ENCODE results near the gene TMEM132A. TPM values are rescaled to one million over a fixed set of nuclear protein-coding genes. Genes with fewer than 3 reads are reported as not detected.

The TMEM132A gene
- total and polyA plus RNA-seq, 9 of the 15 experiments (the other 6 are each of a cell fraction or from before 2014, with no cell fraction given): 0.04 to 1.1 (median 0.18) TPM; not detected in 4

DNA sequence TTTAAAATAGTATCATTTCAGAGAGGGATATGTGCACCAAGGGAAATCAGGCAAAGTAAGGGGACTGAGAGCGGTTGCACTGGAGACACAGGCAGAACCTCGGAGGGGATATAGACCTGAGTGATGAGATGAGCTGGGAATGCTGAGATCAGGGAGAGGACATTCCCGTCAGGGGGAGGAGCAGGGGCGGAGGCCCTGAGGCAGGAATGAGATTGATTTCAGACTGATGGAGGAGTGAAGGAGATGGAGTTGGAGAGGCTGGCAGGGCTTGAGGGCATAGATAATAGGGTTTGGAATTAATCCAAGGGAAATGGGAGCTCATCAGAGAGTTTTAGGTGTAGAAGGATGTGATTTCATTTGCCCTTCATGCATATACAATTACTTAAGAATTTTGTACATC, 60.4 kb downstream of the TMEM132A start (continued):
- TF ChIP-seq ZNF589 (CRISPR knock-in tag; IDR thresholded peaks at IDR 0.05; ENCODE audit: low read depth) (no peak), ZNF253 (CRISPR knock-in tag; conservative IDR thresholded peaks at IDR 0.05) (no peak), LCOR (CRISPR knock-in tag; IDR thresholded peaks at IDR 0.05) (no peak), BHLHE40 (IDR thresholded peaks at IDR 0.05; ENCODE audit: low read length) (no peak), ZNF263 (CRISPR knock-in tag; IDR thresholded peaks at IDR 0.05; ENCODE audit: borderline replicate concordance) (no peak), JUN (IDR thresholded peaks at IDR 0.05; ENCODE audit: borderline replicate concordance, low read depth, low read length) (no peak), JUN (CRISPR knock-in tag; IDR thresholded peaks at IDR 0.05; ENCODE audit: borderline replicate concordance) (no peak), ZFPM2 (CRISPR knock-in tag; IDR thresholded peaks at IDR 0.05) (no peak), TBL1XR1 (IDR thresholded peaks at IDR 0.05; ENCODE audit: low read length in 2 of 2) (no peak), KDM4B (IDR thresholded peaks at IDR 0.05; ENCODE audit: borderline replicate concordance in 2 of 2, low read depth in 1 of 2) (no peak), CUX1 (CRISPR knock-in tag; IDR thresholded peaks at IDR 0.05) (no peak), ZNF695 (CRISPR knock-in tag; IDR thresholded peaks at IDR 0.05) (no peak)
- TF ChIP-seq, protein P1, sequence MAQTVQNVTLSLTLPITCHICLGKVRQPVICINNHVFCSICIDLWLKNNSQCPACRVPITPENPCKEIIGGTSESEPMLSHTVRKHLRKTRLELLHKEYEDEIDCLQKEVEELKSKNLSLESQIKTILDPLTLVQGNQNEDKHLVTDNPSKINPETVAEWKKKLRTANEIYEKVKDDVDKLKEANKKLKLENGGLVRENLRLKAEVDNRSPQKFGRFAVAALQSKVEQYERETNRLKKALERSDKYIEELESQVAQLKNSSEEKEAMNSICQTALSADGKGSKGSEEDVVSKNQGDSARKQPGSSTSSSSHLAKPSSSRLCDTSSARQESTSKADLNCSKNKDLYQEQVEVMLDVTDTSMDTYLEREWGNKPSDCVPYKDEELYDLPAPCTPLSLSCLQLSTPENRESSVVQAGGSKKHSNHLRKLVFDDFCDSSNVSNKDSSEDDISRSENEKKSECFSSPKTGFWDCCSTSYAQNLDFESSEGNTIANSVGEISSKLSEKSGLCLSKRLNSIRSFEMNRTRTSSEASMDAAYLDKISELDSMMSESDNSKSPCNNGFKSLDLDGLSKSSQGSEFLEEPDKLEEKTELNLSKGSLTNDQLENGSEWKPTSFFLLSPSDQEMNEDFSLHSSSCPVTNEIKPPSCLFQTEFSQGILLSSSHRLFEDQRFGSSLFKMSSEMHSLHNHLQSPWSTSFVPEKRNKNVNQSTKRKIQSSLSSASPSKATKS (CRISPR knock-in tag; IDR thresholded peaks at IDR 0.05): no peak
